ENCODE results near the gene DCAKD.

DNA sequence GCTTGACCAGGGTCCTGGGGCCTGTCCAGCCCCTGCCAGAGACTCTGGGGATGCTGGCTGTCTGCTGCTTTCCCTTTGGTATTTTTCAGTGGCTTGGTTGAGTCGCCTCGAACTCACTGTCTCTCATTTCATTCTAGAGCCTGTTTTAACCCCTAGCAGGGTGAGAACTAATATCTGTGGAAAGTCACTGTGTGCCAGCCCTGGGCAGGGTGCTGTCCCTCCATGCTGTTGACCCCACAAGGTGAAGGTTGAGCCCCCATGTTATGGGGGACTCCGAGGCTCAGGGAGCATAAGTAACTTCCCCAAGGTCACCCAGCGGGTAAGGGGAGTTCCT, 33.0 kb downstream of the DCAKD start:
- TF ChIP-seq CTCF (conservative IDR thresholded peaks at IDR 0.05) (no peak), ZFX (IDR thresholded peaks at IDR 0.05) (no peak)

All from C4-2B (cell line).